ENCODE measurements around the gene GJB2. TPM values are rescaled to one million over a fixed set of nuclear protein-coding genes. Genes with fewer than 3 reads are reported as not detected.

The GJB2 gene
- total RNA-seq, 6 experiments from 2014 or later, result not detected

GRCh38 chr13:20219577-20219976, 26.8 kb upstream of the GJB2 start:
- H3K27ac Mint-ChIP-seq, result no peak overlapping the region
- H3K27me3 Mint-ChIP-seq (ENCODE audit: insufficient read depth), result peaks cover 40% of the 10 kb centered on the region
- DNase-seq, result no peak
- TF ChIP-seq, protein P1, sequence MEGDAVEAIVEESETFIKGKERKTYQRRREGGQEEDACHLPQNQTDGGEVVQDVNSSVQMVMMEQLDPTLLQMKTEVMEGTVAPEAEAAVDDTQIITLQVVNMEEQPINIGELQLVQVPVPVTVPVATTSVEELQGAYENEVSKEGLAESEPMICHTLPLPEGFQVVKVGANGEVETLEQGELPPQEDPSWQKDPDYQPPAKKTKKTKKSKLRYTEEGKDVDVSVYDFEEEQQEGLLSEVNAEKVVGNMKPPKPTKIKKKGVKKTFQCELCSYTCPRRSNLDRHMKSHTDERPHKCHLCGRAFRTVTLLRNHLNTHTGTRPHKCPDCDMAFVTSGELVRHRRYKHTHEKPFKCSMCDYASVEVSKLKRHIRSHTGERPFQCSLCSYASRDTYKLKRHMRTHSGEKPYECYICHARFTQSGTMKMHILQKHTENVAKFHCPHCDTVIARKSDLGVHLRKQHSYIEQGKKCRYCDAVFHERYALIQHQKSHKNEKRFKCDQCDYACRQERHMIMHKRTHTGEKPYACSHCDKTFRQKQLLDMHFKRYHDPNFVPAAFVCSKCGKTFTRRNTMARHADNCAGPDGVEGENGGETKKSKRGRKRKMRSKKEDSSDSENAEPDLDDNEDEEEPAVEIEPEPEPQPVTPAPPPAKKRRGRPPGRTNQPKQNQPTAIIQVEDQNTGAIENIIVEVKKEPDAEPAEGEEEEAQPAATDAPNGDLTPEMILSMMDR (IDR thresholded peaks at IDR 0.05), result no peak
- H3K4me3 Mint-ChIP-seq, result no peak overlapping the region
- no peaks in the 10 kb centered on the region for H3K36me3 Mint-ChIP-seq (ENCODE audit: low read depth)
- no peaks in the 10 kb centered on the region for H3K4me1 Mint-ChIP-seq (ENCODE audit: low read depth)
- no peaks in the 10 kb centered on the region for H3K9me3 Mint-ChIP-seq

- Mint-ChIP-seq H3K4me1 (ENCODE audit: low read depth) (no peaks in the 10 kb centered on the region), H3K9me3 (no peaks in the 10 kb centered on the region), H3K4me3 (no peak overlapping the region), H3K36me3 (ENCODE audit: low read depth) (no peaks in the 10 kb centered on the region), H3K27me3 (ENCODE audit: insufficient read depth) (peaks cover 39% of the 10 kb centered on the region), H3K27ac (no peak overlapping the region)
- no peak for DNase-seq
- TF ChIP-seq, protein P1 (IDR thresholded peaks at IDR 0.05), result no peak
Observed at GRCh38 chr13:20217168-20217567, 24.4 kb upstream of the GJB2 start.

GRCh38 chr13:20209948-20210347, 17.2 kb upstream of the GJB2 start:
- Mint-ChIP-seq H3K4me3 (no peak overlapping the region), H3K9me3 (no peaks in the 10 kb centered on the region), H3K4me1 (ENCODE audit: low read depth) (no peaks in the 10 kb centered on the region), H3K27ac (no peak overlapping the region), H3K36me3 (ENCODE audit: low read depth) (no peaks in the 10 kb centered on the region), H3K27me3 (ENCODE audit: insufficient read depth) (peaks cover 23% of the 10 kb centered on the region)
- no peak for DNase-seq
- TF ChIP-seq, protein P1 (IDR thresholded peaks at IDR 0.05), result no peak

- Mint-ChIP-seq H3K27ac (no peak overlapping the region), H3K27me3 (ENCODE audit: insufficient read depth) (peaks cover 7% of the 10 kb centered on the region), H3K4me3 (no peak overlapping the region), H3K9me3 (no peaks in the 10 kb centered on the region), H3K4me1 (ENCODE audit: low read depth) (no peaks in the 10 kb centered on the region), H3K36me3 (ENCODE audit: low read depth) (no peaks in the 10 kb centered on the region)
- DNase-seq, result no peak
- TF ChIP-seq, protein P1 (IDR thresholded peaks at IDR 0.05), result no peak
Observed at GRCh38 chr13:20206698-20207235, 14.0 kb upstream of the GJB2 start.

GRCh38 chr13:20206065-20206697, 13.4 kb upstream of the GJB2 start:
- no peaks in the 10 kb centered on the region for H3K9me3 Mint-ChIP-seq
- peaks cover 3% of the 10 kb centered on the region for H3K27me3 Mint-ChIP-seq (ENCODE audit: insufficient read depth)
- no peak overlapping the region for H3K27ac Mint-ChIP-seq
- no peak overlapping the region for H3K4me3 Mint-ChIP-seq
- no peak for DNase-seq
- no peaks in the 10 kb centered on the region for H3K36me3 Mint-ChIP-seq (ENCODE audit: low read depth)
- TF ChIP-seq, protein P1 (IDR thresholded peaks at IDR 0.05), result no peak
- no peaks in the 10 kb centered on the region for H3K4me1 Mint-ChIP-seq (ENCODE audit: low read depth)
